ENCODE measurements around the gene ZNF689.
"Not testable (repeated sequence)": the region's sequence is repeated elsewhere in the genome, so short reads cannot be mapped to it uniquely, and the experiment has no call there.

Gene ZNF689

GRCh38 chr16:30636599-30636998 is 26.4 kb upstream of the ZNF689 start:
- DNase-seq (ENCODE audit: low spot score), result no peak

GRCh38 chr16:30633526-30633925 is 23.3 kb upstream of the ZNF689 start:
- no peak for DNase-seq (ENCODE audit: low spot score)

GRCh38 chr16:30632454-30632853 is 22.3 kb upstream of the ZNF689 start:
- not testable (repeated sequence) for DNase-seq (ENCODE audit: low spot score)

GRCh38 chr16:30628628-30629540 is 18.7 kb upstream of the ZNF689 start:
- peak; percentile 92 for DNase-seq (ENCODE audit: low spot score)

GRCh38 chr16:30626236-30626635 is 16.0 kb upstream of the ZNF689 start:
- no peak for DNase-seq (ENCODE audit: low spot score)

GRCh38 chr16:30623536-30624283 is 13.5 kb upstream of the ZNF689 start:
- DNase-seq (ENCODE audit: low spot score), result no peak

- DNase-seq (ENCODE audit: low spot score), result no peak
These were observed 12.4 kb upstream of the ZNF689 start for GRCh38 chr16:30622455-30623032.

- DNase-seq (ENCODE audit: low spot score), result no peak
These were observed 11.6 kb upstream of the ZNF689 start for GRCh38 chr16:30621765-30622164.

GRCh38 chr16:30620169-30620568 is 10.0 kb upstream of the ZNF689 start:
- no peak for DNase-seq (ENCODE audit: low spot score)

GRCh38 chr16:30619638-30620037 is 9.4 kb upstream of the ZNF689 start:
- DNase-seq (ENCODE audit: low spot score), result no peak

- no peak for DNase-seq (ENCODE audit: low spot score)
These were observed 9.0 kb upstream of the ZNF689 start for GRCh38 chr16:30619202-30619601.

GRCh38 chr16:30615358-30616091 is 5.3 kb upstream of the ZNF689 start:
- DNase-seq (ENCODE audit: low spot score), result peak; percentile 72

- DNase-seq (ENCODE audit: low spot score), result peak; percentile 16
These were observed 925 bp downstream of the ZNF689 start for GRCh38 chr16:30609002-30609925.

GRCh38 chr16:30606004-30606403 is 4.2 kb downstream of the ZNF689 start:
- DNase-seq (ENCODE audit: low spot score), result no peak

GRCh38 chr16:30605158-30605557 is 5.0 kb downstream of the ZNF689 start:
- DNase-seq (ENCODE audit: low spot score), result no peak

- DNase-seq (ENCODE audit: low spot score), result no peak
These were observed 5.8 kb downstream of the ZNF689 start for GRCh38 chr16:30604316-30604947.

- no peak for DNase-seq (ENCODE audit: low spot score)
These were observed 6.3 kb downstream of the ZNF689 start for GRCh38 chr16:30603945-30604315.

- no peak for DNase-seq (ENCODE audit: low spot score)
These were observed 7.4 kb downstream of the ZNF689 start for GRCh38 chr16:30602616-30603277.

- DNase-seq (ENCODE audit: low spot score), result no peak
These were observed 8.2 kb downstream of the ZNF689 start for GRCh38 chr16:30601966-30602365.

GRCh38 chr16:30600929-30601328 is 9.3 kb downstream of the ZNF689 start:
- no peak for DNase-seq (ENCODE audit: low spot score)
